Panc1 (cell line): ENCODE results near the gene MRPL42. TPM values are rescaled to one million over a fixed set of nuclear protein-coding genes. Genes with fewer than 3 reads are reported as not detected.

Source experiments
- ATAC-seq: fragments of 200-7000 bp; cut with Tn5 transposase; 2 replicates; pipeline ENCODE4 v1.9.1; 2020; ENCODE audit warnings: mild to moderate bottlenecking, moderate library complexity
- BruUV-seq: library from RNA; stranded (reverse); fragments of 400-500 nt; replicated peaks from 2 replicates; lab custom pipeline; 2021; lab: Mats Ljungman, UMichigan
- CTCF ChIA-PET: fragments of 300-600 bp; sonication (Branson Sonifier 250); formaldehyde crosslinking; loops from one replicate; lab custom pipeline; 2022; ENCODE audit warnings: antibody characterized with exemption; lab: Charles Lee
- POLR2A ChIA-PET: fragments of 300-600 bp; sonication (Branson Sonifier 250); formaldehyde crosslinking; loops from one replicate; lab custom pipeline; 2022; ENCODE audit warnings: antibody characterized with exemption; lab: Charles Lee
- DNase-seq: peaks from one replicate; pipeline ENCODE4 v3.0.0-alpha.2; 2010; ENCODE audit warnings: low read depth, low spot score
- H3K27ac ChIP-seq: 2 replicates; pipeline ENCODE4 v1.5.1; 2011; ENCODE audit warnings: mild to moderate bottlenecking, low read length, inconsistent platforms
- H3K27me3 ChIP-seq: fragments of 200-500 bp; sonication (Bioruptor generic); 2 replicates; pipeline ENCODE4 v1.6.0; 2014; ENCODE audit warnings: low read length, inconsistent platforms; ENCODE audit not compliant: control insufficient read depth, insufficient read depth
- H3K36me3 ChIP-seq: fragments of 200-500 bp; sonication (Bioruptor generic); 2 replicates; pipeline ENCODE4 v1.5.1; 2014; ENCODE audit warnings: inconsistent platforms, mild to moderate bottlenecking, low read length, moderate library complexity; ENCODE audit not compliant: control insufficient read depth, insufficient read depth
- H3K4me1 ChIP-seq: 2 replicates; pipeline ENCODE4 v1.5.1; 2011; ENCODE audit warnings: inconsistent platforms, mild to moderate bottlenecking, low read length, moderate library complexity; ENCODE audit not compliant: control insufficient read depth, insufficient read depth
- H3K4me3 ChIP-seq, 2 experiments: 2 replicates each; pipeline ENCODE4 v1.5.1; 2011 to 2012; ENCODE audit warnings: low read depth in 2 of 2, low read length in 2 of 2, mild to moderate bottlenecking in 2 of 2, inconsistent platforms in 1 of 2, moderate library complexity in 1 of 2
- H3K9me3 ChIP-seq: fragments of 200-500 bp; sonication (Bioruptor generic); 2 replicates; pipeline ENCODE4 v1.5.1; 2014; ENCODE audit warnings: low read depth, mild to moderate bottlenecking, inconsistent platforms, low read length, moderate library complexity; ENCODE audit not compliant: control insufficient read depth, insufficient read depth
- POLR2AphosphoS5 ChIP-seq: IDR thresholded peaks from 2 replicates; pipeline ENCODE4 v1.6.1; 2012; ENCODE audit warnings: mild to moderate bottlenecking, low read depth, low read length, moderate library complexity
- REST ChIP-seq, 2 experiments: IDR thresholded peaks; 2 replicates each; pipeline ENCODE4 v1.6.1; 2011 to 2012; ENCODE audit warnings: low read depth in 2 of 2, control low read depth in 1 of 2, low read length in 1 of 2, mild to moderate bottlenecking in 1 of 2, moderate library complexity in 1 of 2; ENCODE audit not compliant: insufficient read depth in 1 of 2
- SIN3A ChIP-seq: IDR thresholded peaks from 2 replicates; pipeline ENCODE4 v1.6.1; 2012; ENCODE audit warnings: low read depth, mild to moderate bottlenecking, low read length, moderate library complexity, borderline replicate concordance; ENCODE audit not compliant: insufficient read depth
- TCF7L2 ChIP-seq: IDR thresholded peaks from 2 replicates; pipeline ENCODE4 v1.6.1; 2011; ENCODE audit warnings: mild to moderate bottlenecking, low read depth, low read length, inconsistent platforms
- in situ Hi-C: cut with HindIII; loops from 2 replicates; pipeline ENCODE4 v1.10.0; 2016; ENCODE audit warnings: low sequenced_read_pairs, low pct_unique_long_range_greater_than_20kb
- intact Hi-C: fragments of 100-400 bp; cut with micrococcal nuclease; formaldehyde crosslinking; loops from one replicate; pipeline ENCODE4 v1.10.0; 2022; ENCODE audit not compliant: unreplicated experiment
- total RNA-seq: library from RNA; stranded (reverse); gene quantifications from one replicate; pipeline ENCODE4 v1.2.1, GENCODE V29; 2021; ENCODE audit not compliant: unreplicated experiment
- TF ChIP-seq, protein P1 (sequence below): fragments of 450-650 bp; IDR thresholded peaks from 2 replicates; pipeline ENCODE4 v1.5.1; 2017; ENCODE audit warnings: mild to moderate bottlenecking

Gene MRPL42
- total RNA-seq, 1 experiment from 2014 or later, result 92.4 TPM

- no peak for DNase-seq
- ChIA-PET CTCF (no interaction called here), POLR2A (no interaction called here)
- in situ Hi-C loops, result no loop called here
- Histone ChIP-seq H3K4me1 (no peaks in the 10 kb centered on the region), H3K27me3 (no peaks in the 10 kb centered on the region), H3K36me3 (no peaks in the 10 kb centered on the region), H3K27ac (no peak overlapping the region), H3K9me3 (no peaks in the 10 kb centered on the region), H3K4me3 (no peak overlapping the region)
- no peak for TF ChIP-seq POLR2AphosphoS5
- TF ChIP-seq, protein P1, sequence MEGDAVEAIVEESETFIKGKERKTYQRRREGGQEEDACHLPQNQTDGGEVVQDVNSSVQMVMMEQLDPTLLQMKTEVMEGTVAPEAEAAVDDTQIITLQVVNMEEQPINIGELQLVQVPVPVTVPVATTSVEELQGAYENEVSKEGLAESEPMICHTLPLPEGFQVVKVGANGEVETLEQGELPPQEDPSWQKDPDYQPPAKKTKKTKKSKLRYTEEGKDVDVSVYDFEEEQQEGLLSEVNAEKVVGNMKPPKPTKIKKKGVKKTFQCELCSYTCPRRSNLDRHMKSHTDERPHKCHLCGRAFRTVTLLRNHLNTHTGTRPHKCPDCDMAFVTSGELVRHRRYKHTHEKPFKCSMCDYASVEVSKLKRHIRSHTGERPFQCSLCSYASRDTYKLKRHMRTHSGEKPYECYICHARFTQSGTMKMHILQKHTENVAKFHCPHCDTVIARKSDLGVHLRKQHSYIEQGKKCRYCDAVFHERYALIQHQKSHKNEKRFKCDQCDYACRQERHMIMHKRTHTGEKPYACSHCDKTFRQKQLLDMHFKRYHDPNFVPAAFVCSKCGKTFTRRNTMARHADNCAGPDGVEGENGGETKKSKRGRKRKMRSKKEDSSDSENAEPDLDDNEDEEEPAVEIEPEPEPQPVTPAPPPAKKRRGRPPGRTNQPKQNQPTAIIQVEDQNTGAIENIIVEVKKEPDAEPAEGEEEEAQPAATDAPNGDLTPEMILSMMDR, result no peak
- TF ChIP-seq SIN3A, result no peak
- TF ChIP-seq TCF7L2, result no peak
- no peak for TF ChIP-seq REST (IDR thresholded peaks at IDR 0.05; ENCODE audit: insufficient read depth in 1 of 2, low read depth in 2 of 2, low read length in 1 of 2)
- intact Hi-C loops, result no loop called here
- BruUV-seq, result no TSS peak
- ATAC-seq, result no peak
Measured at GRCh38 chr12:93539821-93540220, 72.5 kb downstream of the MRPL42 start.

GRCh38 chr12:93540466-93540865 lies 73.2 kb downstream of the MRPL42 start:
- in situ Hi-C loops (no loop called here), intact Hi-C loops (no loop called here)
- ChIA-PET POLR2A (no interaction called here), CTCF (no interaction called here)
- Histone ChIP-seq H3K4me3 (no peak overlapping the region), H3K27me3 (no peaks in the 10 kb centered on the region), H3K36me3 (no peaks in the 10 kb centered on the region), H3K27ac (no peak overlapping the region), H3K9me3 (no peaks in the 10 kb centered on the region), H3K4me1 (no peaks in the 10 kb centered on the region)
- no peak for ATAC-seq
- TF ChIP-seq REST (IDR thresholded peaks at IDR 0.05; ENCODE audit: insufficient read depth in 1 of 2, low read depth in 2 of 2, low read length in 1 of 2) (no peak), POLR2AphosphoS5 (no peak), SIN3A (no peak)
- TF ChIP-seq, protein P1, result no peak
- DNase-seq, result no peak
- no TSS peak for BruUV-seq
